Spinal cord (tissue), 10 donors: ENCODE measurements around the gene MRPL46. TPM values are rescaled to one million over a fixed set of nuclear protein-coding genes. Genes with fewer than 3 reads are reported as not detected.
A peak's percentile ranks its signal among the peaks of the same experiment; 100 is the strongest.

Source experiments
- DNase-seq, 6 donors: peaks; one replicate each; pipeline versions ENCODE4 v3.0.0 to v3.0.0-alpha.2; 2013 to 2015; ENCODE audit warnings: low spot score in 6 of 6, low read depth in 4 of 6
- H3K27ac ChIP-seq: one replicate; pipeline ENCODE4 v1.5.1; 2013; ENCODE audit warnings: low read depth, low read length, control low read depth
- H3K27me3 ChIP-seq: one replicate; pipeline ENCODE4 v1.6.1; 2013; ENCODE audit warnings: low read length; ENCODE audit not compliant: control insufficient read depth, insufficient read depth
- H3K36me3 ChIP-seq: one replicate; pipeline ENCODE4 v1.6.1; 2013; ENCODE audit warnings: low read length; ENCODE audit not compliant: control insufficient read depth, insufficient read depth
- H3K4me1 ChIP-seq: one replicate; pipeline ENCODE4 v1.6.1; 2013; ENCODE audit warnings: low read length; ENCODE audit not compliant: control insufficient read depth, insufficient read depth
- H3K4me3 ChIP-seq: one replicate; pipeline ENCODE4 v1.5.1; 2013; ENCODE audit warnings: low read depth, low read length, control low read depth
- H3K9me3 ChIP-seq: one replicate; pipeline ENCODE4 v1.6.1; 2013; ENCODE audit warnings: low read length; ENCODE audit not compliant: control insufficient read depth, insufficient read depth
- WGBS: methylation state at CpG from one replicate; pipeline ENCODE4 v1.1.5; 2013; ENCODE audit warnings: missing lambda C conversion rate; ENCODE audit not compliant: insufficient coverage; 5-methylcytosine and 5-hydroxymethylcytosine counted together
- long read RNA-seq, 4 donors: transcript quantifications; one replicate each; lab custom pipeline, GENCODE V29; 2026
- polyA plus RNA-seq, 2 donors: library from polyadenylated mRNA; unstranded; fragments of 120-200 nt; gene quantifications; one replicate each; pipeline ENCODE4 v1.2.1, GENCODE V29; 2013; ENCODE audit not compliant: insufficient read length in 2 of 2
- total RNA-seq, 2 donors: library from RNA; depleted of rRNA in 1 of 2; stranded (reverse); fragments of 120-200 nt in 1 of 2; fragments of >200 nt in 1 of 2; gene quantifications; one replicate each; pipeline versions ENCODE4 v1.2.3 to v1.2.4, GENCODE V29; 2013 to 2014
- donor health status: healthy.

Gene MRPL46
- total RNA-seq (10 to 100 TPM; 15.1 to 28.6 TPM), polyA plus RNA-seq (10 to 100 TPM; 29.5 to 29.7 TPM)
- long read RNA-seq, donor 1, transcript MRPL46-201 (4 exons, 1,019 nt) = major isoform, 25 of 113 reads
- long read RNA-seq, donor 1, partial matches to known transcripts = 14 of 113 reads
- long read RNA-seq, donor 1, other reads (novel, unspliced or antisense) = 73 of 113 reads
- long read RNA-seq, donor 2, transcript MRPL46-201 (4 exons, 1,019 nt) = major isoform, 7 of 10 reads
- long read RNA-seq, donor 2, partial matches to known transcripts = 0 of 10 reads
- long read RNA-seq, donor 2, other reads (novel, unspliced or antisense) = 0 of 10 reads
- long read RNA-seq, donor 3, transcript MRPL46-201 (4 exons, 1,019 nt) = major isoform, 7 of 8 reads
- long read RNA-seq, donor 3, partial matches to known transcripts = 0 of 8 reads
- long read RNA-seq, donor 3, other reads (novel, unspliced or antisense) = 0 of 8 reads
- long read RNA-seq, donor 4, transcript MRPL46-202 (2 exons, 1,002 nt) = minor isoform, 6 of 30 reads
- long read RNA-seq, donor 4, transcript MRPL46-201 (4 exons, 1,019 nt) = major isoform, 24 of 30 reads
- long read RNA-seq, donor 4, partial matches to known transcripts = 0 of 30 reads
- long read RNA-seq, donor 4, other reads (novel, unspliced or antisense) = 0 of 30 reads

DNA sequence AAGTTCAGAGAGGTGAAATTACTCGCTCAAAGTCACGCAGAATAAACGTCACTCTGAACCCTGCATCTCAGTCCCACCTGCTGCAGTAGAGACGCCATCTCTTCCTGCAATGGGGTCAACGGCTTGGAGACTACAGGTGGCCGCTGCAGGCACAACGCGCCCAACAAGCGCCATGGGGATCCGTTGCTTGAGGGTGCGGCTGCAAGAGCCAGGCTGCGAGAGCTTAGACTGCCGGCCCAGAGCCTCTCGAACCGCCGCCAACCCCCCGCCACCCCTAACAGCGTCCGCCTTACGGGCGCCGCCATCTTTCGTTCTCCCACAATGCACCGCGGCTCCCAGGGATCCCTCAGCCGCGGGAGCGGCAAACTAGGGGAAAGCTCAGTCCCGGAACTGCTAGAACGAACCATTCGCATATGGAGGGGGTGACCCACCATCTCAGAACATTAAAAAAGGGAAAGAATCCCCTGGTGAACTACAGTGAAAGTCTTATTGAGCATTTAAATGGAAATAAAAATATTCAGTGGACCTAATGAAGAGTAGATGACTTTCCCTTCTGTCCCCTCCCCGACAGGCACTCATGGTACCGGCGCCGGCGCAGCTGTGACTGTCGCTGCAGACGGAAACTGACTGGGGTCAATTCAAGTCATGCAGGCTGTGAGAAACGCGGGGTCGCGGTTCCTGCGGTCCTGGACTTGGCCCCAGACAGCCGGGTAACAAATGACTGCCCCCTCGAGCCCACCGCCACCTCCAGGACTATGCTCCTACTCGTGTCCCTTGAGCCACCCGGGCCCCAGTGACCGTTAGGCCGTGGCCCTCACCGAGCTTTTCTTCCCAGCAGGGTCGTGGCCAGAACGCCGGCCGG is at the start of gene MRPL46, which contains the start of gene MRPS11:
Gene MRPL46, minus strand, starts transcription at position 316 of the 862 bp plus-strand sequence. Its CDS starts 11 bp downstream, at position 305.
Gene MRPS11, plus strand, starts transcription at position 636 of the 862 bp plus-strand sequence. Its CDS starts 10 bp downstream, at position 646.
- Histone ChIP-seq H3K36me3 (peaks cover 11% of the 10 kb centered on the region), H3K4me3 (peak within 1 kb of the TSS; percentile 92), H3K9me3 (no peaks in the 10 kb centered on the region), H3K27me3 (no peaks in the 10 kb centered on the region), H3K27ac (peak within 1 kb of the TSS; percentile 80), H3K4me1 (peaks cover 13% of the 10 kb centered on the region)
- WGBS = 0% methylated on average over 52 of the region's 55 CpGs
- DNase-seq = peak; percentile 92 to 98 (median 94)

DNA sequence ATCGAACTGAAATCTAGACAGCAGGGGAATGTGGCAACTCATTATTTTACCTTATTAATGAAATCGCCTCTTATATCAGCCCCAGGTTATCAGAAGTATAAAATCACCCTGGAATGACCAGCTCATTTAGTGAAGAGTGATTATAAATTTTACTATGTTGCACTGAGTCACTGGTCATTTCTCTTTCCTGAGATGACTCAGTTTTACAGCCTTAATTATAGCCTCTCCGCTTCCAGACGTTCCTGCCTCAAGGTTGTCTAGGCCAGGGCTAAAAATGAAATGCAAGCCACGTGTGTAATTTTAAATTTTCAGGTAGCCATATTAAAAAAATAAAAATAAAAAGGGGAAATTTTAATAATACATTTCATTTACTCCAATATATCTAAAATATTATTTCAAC is 46.0 kb upstream of the MRPL46 start:
- no CpG with 5 or more reads among the region's 5 CpGs for WGBS
- Histone ChIP-seq H3K4me1 (no peaks in the 10 kb centered on the region), H3K9me3 (no peaks in the 10 kb centered on the region), H3K27ac (no peak overlapping the region), H3K36me3 (peaks cover 9% of the 10 kb centered on the region), H3K27me3 (no peaks in the 10 kb centered on the region), H3K4me3 (no peak overlapping the region)
- no peak for DNase-seq

DNA sequence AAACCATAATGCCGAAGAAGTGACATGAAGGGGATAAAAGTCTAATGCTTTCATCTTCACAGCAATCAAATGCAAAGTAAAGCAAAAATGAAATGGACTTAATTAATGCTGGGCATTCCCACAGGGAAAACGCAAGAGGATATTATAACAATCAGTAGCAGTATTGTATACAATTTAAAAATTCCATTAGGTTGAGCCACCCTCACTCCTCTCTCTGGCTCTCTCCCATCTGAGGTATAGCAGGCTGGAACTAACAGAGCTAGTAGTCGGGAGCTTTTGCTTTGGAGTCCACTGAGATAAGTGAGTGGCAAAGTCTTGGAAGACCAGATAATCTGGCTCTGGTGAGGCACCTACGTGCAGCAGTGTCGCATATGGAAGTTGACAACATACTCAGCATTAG is 45.4 kb upstream of the MRPL46 start:
- no peaks in the 10 kb centered on the region for H3K4me1 ChIP-seq
- H3K9me3 ChIP-seq = no peaks in the 10 kb centered on the region
- peak in 1 of 6 donors; percentile 3 for DNase-seq
- no peak overlapping the region for H3K27ac ChIP-seq
- H3K4me3 ChIP-seq = no peak overlapping the region
- peaks cover 9% of the 10 kb centered on the region for H3K36me3 ChIP-seq
- 100% methylated on average over 2 of the region's 5 CpGs for WGBS
- no peaks in the 10 kb centered on the region for H3K27me3 ChIP-seq

DNA sequence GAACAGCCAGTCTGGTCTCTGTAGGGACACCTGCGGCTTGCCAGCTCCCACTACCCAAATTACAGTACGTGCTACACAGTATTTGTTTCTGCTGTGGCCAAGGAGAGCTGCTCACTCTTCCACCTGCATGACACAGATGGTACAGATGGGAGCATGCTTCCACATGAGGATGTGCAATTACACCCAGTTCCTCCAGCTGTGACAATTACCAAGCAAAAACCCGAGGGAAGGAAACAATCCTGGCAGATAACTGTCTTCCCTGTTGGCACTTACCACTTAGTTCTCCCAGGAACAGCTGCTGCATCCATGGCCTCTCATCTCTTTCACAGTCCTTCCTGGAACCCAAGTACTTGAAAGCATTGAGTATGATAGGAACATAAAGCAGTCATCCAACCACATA is 44.9 kb upstream of the MRPL46 start:
- Histone ChIP-seq H3K4me3 (no peak overlapping the region), H3K36me3 (peaks cover 9% of the 10 kb centered on the region), H3K9me3 (no peaks in the 10 kb centered on the region), H3K27ac (no peak overlapping the region), H3K4me1 (no peaks in the 10 kb centered on the region), H3K27me3 (no peaks in the 10 kb centered on the region)
- 67% methylated on average over 2 of the region's 3 CpGs for WGBS
- DNase-seq = peak in 1 of 6 donors; percentile 83

DNA sequence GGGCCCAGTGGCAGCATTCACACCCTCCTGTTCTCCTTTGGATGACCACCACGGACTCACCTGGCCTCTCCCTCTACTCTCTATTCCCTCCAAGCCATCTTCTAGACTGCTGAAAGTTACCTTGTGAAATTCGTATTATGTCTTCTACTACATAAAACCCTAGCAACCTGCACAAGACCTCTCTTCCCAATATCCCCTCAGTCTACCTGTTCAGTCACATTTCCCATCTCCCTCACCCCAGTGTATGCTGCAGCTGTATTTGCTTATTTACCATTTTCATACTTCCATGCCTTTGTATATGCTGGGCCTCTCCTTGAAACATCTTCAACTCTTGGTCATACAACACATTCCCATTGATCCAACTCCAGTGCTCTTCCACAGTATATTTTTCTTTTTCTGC is 44.0 kb upstream of the MRPL46 start:
- H3K36me3 ChIP-seq = peaks cover 9% of the 10 kb centered on the region
- H3K27me3 ChIP-seq = no peaks in the 10 kb centered on the region
- H3K27ac ChIP-seq = no peak overlapping the region
- H3K4me3 ChIP-seq = no peak overlapping the region
- DNase-seq = no peak
- 96% methylated on average over 2 of the region's 2 CpGs for WGBS
- no peaks in the 10 kb centered on the region for H3K9me3 ChIP-seq
- no peaks in the 10 kb centered on the region for H3K4me1 ChIP-seq

DNA sequence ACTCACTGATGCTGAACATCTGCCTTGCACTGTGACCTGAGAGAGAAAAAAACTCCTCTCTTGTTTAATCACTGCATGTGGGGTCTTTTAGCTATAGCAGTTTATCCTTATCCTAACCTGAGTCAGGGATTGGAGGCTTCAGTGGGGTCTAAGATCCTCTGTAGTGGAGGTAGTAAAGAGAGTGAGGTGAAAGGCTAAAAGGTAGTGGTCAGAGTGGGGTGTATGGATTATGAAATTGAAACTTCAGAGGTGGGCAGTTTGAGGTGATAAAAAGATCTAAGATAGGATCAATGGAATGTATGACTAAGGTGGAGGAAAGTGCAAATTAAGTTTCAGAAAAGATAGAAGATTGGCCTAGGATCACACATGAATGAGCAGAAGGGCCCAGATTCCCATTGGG is 42.8 kb upstream of the MRPL46 start:
- no peaks in the 10 kb centered on the region for H3K9me3 ChIP-seq
- H3K4me1 ChIP-seq = no peaks in the 10 kb centered on the region
- DNase-seq = no peak
- no peaks in the 10 kb centered on the region for H3K27me3 ChIP-seq
- H3K4me3 ChIP-seq = no peak overlapping the region
- H3K27ac ChIP-seq = no peak overlapping the region
- peaks cover 9% of the 10 kb centered on the region for H3K36me3 ChIP-seq

DNA sequence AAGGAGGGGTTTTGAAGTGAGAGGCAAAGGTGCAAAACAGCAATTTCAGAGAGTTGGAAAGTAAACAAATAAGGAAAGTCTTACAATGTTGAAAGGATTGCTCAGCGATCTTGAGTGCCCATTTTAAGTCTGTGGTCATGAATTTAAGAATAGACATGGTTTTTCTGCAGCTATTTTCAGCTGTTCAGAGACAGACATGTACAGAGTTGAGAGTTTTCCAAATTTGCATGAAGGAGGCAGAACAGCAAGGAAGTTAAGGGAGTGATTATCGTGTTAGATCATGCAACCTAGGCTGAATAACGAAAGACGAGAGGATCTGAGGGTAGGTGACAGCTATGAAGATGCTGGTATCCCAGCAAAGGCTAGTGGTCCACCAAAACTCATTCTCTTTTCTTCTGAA is 42.1 kb upstream of the MRPL46 start:
- Histone ChIP-seq H3K4me3 (no peak overlapping the region), H3K27me3 (no peaks in the 10 kb centered on the region), H3K9me3 (no peaks in the 10 kb centered on the region), H3K4me1 (no peaks in the 10 kb centered on the region), H3K36me3 (peaks cover 9% of the 10 kb centered on the region), H3K27ac (no peak overlapping the region)
- no peak for DNase-seq
- WGBS = 97% methylated on average over 4 of the region's 4 CpGs

DNA sequence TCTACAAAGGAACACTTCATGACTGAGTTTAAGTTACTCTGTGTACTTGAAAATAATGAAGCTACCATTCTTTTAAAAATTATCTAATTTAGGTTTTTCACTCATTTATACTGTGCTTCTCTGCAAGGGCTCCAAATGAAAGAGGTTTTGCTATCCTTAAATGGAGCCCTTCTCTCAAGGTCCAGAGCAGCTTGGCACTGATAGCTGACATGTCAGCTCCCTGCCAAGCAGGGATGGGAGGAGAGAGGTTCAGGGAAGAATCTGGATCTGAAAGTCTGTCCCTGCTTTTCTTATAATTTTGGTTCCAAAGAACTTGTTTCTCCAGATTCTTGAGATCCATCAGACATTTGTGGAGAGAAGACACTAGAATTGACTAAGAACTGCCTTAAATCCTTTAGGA is 39.4 kb upstream of the MRPL46 start:
- Histone ChIP-seq H3K27ac (no peak overlapping the region), H3K4me1 (no peaks in the 10 kb centered on the region), H3K36me3 (peaks cover 9% of the 10 kb centered on the region), H3K27me3 (no peaks in the 10 kb centered on the region), H3K9me3 (no peaks in the 10 kb centered on the region), H3K4me3 (no peak overlapping the region)
- peak in 1 of 6 donors; percentile 21 for DNase-seq

DNA sequence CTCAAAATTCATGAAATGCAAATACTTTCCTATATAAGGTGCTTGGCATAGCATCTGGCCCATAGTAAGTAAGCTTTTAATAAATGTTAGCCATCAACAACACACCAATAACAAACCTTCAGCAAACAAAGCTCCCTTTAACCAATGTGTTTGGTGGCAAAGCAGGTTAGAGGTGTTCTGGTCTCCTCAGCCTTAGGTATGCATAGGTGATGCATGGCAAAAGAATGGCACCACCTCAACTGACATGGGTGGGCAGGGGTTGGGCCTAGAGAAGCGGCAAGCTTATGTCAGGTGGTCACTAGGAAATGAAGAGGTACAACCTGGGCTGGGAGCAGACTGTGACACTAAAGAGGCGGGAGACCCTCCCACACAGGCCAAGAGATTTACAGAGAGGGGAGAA is 38.5 kb upstream of the MRPL46 start:
- H3K27ac ChIP-seq = no peak overlapping the region
- DNase-seq = no peak
- no peaks in the 10 kb centered on the region for H3K4me1 ChIP-seq
- no CpG with 5 or more reads among the region's 2 CpGs for WGBS
- H3K9me3 ChIP-seq = no peaks in the 10 kb centered on the region
- H3K4me3 ChIP-seq = no peak overlapping the region
- H3K36me3 ChIP-seq = peaks cover 5% of the 10 kb centered on the region
- H3K27me3 ChIP-seq = no peaks in the 10 kb centered on the region
